LNCAP (cell line): ENCODE measurements around the gene CAMKMT.

ENCODE experiments used
- CTCF ChIP-seq: fragments of 450-650 bp; IDR thresholded peaks from 2 replicates; pipeline ENCODE4 v1.5.1; 2017; ENCODE audit warnings: mild to moderate bottlenecking

Gene CAMKMT

DNA sequence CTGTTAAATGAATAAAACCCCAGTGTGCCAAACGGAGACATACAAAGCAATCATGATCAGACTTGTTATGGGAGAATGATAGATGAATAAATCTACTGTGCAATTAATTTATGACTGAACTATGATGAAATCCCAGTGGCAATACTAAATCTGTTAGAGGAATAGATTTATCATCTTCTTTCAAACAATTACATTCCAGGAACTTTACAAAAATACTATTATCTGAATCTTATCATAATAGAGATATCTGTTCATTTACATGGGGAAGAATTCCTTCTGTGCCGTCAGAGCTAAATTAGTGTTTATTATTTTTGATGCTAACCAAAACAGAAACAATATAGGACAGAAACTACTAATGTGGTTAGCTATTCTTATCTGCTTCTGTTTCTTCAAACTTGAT is 208.5 kb downstream of the CAMKMT start:
- no peak for TF ChIP-seq CTCF

- no peak for TF ChIP-seq CTCF
Observed at GRCh38 chr2:44570777-44571176, 209.0 kb downstream of the CAMKMT start.

- no peak for TF ChIP-seq CTCF
Observed at GRCh38 chr2:44572196-44572900, 210.6 kb downstream of the CAMKMT start.

- no peak for TF ChIP-seq CTCF
Observed at GRCh38 chr2:44573996-44574395, 212.2 kb downstream of the CAMKMT start.

DNA sequence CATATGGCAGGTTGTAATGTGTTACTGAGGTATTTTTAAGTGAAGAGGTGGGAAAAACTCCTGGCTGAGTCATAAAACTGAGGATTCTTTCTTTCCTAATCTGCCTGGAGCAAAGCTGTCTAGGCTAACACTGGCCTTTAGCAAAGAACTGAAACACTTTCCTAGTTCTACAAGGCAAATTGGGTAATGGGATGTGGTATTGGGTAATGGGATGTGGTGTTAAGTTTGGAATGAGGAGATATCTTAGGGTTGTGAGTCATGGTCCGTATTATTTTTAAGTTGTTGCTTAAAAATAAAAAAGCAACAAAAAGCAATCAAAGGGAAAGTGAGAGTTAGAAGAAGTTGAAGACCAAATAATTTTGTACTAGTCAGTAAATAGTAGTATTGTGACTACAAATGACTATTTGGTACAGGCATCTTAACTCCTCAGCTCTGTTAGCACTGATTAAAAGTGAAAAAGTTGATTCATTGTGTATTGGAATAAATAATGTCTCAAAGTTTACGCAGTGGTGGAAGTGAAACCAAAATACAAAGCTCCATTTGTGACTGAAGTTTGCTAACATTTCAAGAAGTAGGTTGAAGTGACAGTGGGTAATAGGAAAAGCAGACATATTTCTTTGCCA is 216.8 kb downstream of the CAMKMT start:
- no peak for TF ChIP-seq CTCF

- TF ChIP-seq CTCF, result no peak
Observed at GRCh38 chr2:44579115-44579836, 217.5 kb downstream of the CAMKMT start.

DNA sequence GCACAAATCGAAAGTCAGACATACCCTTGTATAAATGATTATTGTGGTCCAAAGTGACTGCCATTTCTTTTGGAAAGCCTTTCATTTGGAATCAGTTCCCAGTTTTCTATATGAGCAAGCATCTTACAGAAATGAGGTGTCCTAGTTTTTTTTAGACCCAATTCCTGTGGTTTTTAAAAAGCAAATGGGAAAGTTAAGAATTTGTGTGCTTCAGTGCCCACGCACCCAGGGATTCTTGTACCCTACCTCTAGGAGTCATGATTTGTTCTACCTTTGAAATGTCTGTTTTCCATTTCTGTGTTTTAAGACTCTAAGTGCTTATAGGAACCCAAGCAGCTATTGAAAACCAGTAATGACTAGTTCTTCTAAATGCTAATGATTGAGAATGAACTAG is 218.1 kb downstream of the CAMKMT start:
- TF ChIP-seq CTCF, result no peak
